NOMO-1 treated with dmso at 0.1 percent for 144 hours (cell line): ENCODE measurements around the gene DSG4.

Experiments
- DNase-seq: peaks from one replicate; lab custom pipeline; 2025; ENCODE audit not compliant: unreplicated experiment; lab: John Stamatoyannopoulos, UW

The DSG4 gene

DNA sequence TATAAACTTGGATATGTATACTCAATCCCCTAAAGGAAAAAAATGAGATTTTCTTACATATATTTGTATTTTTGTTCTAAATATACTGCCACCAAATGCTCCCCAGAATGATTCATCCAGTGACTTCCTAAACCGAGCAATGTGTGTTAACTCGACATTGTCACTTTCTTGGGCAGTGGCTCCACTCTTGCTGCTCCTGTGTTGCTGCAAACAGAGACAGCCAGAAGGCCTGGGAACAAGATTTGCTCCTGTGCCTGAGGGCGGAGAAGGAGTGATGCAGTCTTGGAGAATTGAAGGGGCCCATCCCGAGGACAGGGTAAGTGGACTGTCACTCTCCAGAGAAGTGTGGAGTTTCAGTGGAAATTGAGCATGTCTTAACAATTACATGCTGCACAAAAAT lies 32.7 kb downstream of the DSG4 start:
- DNase-seq: no peak

DNA sequence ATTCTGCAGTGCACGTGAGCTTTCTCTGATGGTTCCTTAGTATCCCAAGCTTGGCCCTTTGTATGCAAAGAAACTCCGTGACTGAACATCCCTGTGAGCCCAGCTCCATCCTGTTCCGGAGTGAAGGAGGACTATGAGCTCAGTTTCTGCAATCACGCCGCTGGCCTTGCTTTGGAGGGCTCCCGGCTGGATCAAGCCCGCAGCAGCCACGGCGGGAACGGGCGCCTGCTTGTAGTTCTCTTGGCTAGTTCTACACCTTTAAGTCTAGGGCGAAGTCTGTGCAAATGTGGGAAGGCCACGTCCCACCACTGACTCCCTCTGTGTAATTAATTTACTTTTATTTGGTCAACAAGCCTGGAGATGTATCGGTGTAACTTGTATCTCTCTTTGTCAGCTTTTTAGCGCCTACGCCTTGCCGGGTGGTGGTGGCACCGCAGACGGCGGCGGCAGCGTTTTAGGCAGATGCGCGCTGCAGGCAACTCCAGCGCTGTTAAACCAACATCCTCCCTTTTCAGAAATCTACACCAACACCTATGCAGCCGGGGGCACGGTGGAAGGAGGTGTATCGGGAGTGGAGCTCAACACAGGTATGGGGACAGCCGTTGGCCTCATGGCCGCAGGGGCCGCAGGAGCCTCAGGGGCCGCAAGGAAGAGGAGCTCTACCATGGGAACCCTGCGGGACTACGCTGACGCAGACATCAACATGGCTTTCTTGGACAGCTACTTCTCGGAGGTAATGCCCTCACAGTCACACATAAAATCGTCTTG lies 34.3 kb downstream of the DSG4 start:
- DNase-seq: no peak

DNA sequence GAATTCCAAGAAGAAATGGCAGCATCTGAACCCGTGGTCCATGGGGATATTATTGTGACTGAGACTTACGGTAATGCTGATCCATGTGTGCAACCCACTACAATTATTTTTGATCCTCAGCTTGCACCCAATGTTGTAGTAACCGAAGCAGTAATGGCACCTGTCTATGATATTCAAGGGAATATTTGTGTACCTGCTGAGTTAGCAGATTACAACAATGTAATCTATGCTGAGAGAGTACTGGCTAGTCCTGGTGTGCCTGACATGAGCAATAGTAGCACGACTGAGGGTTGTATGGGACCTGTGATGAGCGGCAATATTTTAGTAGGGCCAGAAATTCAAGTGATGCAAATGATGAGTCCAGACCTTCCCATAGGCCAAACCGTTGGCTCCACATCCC lies 36.6 kb downstream of the DSG4 start:
- no peak for DNase-seq

DNA sequence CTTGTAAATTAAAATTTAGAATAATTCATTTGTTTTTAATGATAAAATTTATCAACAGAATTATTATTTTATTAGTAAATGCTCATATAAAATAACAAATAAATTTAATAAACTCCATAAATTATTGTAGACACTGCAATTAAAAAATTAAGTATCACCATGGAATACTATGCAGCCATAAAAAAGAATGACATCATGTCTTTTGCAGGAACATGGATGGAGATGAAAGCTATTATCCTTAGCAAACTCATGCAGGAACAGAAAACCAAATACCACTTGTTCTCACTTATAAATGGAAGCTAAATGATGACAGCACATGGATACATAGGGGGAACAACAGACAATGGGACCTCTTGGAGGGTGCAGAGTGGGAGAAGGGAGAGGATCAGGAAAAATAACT lies 41.3 kb downstream of the DSG4 start:
- DNase-seq: no peak

DNA sequence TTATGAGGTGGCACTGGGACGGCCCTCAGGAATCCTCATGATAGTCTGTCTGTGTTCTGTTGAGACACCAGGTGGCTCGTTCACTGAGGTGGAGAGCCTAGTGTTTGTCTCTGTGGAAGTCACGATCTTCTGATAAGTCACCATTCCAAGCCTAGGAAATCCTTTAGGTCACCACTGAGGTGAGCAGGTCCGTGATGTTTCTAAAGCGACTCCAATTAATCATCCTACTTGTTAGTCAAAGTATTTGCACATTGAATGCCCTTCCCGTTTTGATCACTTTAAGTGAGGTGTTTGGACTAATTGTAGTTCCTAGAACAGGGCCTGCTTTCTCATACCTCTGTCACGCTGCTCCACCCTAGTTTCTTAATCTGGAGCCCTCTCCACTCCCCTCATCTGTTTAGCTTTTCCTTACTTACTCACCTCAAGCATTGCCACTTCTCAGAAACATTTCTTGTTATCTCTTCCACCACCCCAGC lies 42.9 kb downstream of the DSG4 start:
- no peak for DNase-seq

DNA sequence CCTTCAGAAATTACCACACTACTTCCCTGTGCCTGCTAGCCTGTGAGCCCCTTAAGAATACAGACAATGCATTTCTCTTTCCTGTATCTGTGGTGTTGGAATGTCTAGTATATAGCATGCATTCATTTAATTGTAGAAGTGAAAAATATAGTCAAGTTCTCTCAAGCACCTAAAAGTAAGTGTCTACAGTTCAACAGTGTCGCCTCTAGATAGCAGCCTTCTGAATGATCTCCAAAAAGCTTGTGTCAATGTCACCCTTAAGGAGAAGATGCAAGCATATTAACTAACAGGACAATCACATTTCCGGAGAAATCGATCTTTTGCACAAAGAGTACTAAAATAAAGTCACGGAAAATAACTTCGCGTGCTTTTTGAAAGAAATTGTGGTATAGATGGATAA lies 43.5 kb downstream of the DSG4 start:
- no peak for DNase-seq

DNA sequence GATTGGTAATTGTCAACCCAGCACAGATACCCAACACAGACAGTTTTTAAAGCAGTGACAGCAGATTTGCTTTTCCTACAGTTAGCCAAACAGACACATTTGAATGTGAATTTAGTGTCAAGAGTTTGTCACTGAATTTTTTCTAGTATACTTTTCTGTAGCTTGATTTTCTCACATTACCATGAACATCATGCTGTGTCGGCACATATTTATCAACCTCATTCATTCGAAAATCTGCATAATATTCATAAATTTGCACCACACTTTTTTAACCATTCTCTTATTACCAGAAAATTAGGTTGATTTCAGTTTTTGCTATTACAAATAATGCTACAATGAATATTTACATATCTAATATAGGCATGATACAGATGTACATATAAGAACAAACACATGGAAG lies 43.9 kb downstream of the DSG4 start:
- DNase-seq: no peak

DNA sequence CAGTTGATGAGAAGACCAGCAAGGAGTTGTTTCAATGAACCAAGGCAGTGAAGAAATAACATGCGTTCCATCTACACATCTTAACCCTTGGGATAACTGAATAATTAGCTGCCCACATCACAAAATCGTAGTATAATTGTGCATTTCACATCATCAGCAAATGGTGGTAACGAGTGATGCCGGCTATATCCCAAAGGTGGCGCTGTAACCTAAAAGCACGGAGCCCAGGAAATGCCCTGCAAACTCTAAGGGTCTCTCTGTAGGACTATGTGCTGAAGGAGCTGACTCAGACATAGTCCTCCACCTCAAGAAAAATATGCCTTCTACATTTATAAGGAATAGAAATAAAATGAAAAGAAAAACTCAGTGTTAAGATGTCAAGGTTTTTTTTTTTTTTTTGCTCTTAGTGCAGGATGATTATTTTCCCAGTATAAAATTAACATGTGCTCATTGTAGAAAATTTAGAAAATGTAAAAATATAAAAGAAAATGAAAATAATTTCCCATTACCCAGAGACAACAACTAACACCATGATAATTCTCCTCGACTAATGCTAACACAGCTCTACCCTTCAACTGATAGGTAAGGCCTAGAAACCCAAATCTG lies 47.9 kb downstream of the DSG4 start:
- DNase-seq: peak; percentile 3

DNA sequence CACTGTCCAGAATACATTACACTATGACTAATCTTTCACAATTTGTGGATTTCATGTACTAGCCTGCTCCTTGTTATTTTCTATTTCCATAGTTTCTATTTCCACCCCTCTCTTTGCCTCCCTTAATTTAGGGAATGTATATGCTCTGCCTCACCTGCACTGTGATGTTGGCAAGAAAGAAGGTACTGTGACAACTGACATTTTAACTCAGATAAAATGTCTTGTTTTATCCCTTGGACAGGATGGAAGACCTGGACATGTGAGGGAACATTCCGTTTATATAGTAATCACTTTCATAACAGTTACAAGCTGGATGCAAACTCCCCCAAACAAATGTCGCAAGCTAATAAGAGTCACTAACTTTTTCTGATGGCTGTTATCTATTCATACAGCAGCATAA lies 49.4 kb downstream of the DSG4 start:
- no peak for DNase-seq

DNA sequence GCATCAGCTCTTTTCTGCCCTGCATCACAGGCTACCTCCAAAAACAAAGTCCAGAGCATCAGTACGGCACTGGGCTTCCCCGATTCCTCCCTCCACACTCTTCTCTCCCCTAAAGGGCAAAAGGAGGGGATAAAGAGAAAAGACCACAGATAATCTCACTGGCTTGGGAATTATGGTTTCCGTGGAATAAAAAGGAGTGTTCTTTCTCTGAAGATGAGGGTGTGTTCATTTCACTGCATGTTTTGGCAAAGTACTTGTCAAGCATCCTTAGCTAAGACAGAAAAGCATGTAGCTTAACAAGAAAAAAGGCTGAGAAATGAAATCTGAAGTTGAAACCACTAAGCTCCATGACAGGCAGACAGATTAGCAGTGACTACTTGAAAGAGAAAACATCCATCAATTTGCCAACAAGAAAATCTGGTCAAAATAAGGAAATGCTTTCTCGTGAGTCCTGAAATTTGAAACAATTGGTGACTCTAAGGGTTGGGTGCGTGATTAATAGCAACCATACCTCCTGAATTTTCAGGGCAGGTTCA lies 50.4 kb downstream of the DSG4 start:
- no peak for DNase-seq

DNA sequence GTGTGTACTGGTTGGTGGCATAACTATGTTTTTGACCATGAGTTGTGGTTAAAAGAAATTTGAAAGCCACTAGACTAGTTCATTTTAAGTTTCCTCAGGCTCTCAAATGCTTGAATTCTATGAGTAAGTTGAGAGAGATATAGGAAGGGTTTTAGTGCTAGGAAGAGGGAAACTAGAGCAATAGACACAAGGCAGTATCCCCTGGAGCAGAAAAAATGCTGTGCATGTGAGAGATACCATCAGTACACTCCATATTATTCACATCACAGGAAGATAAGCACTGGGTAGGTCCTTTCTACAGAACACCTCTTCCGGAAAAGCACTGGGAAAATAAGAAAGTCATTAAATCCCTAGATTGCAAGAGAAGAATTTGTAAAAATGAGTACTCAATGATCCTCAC lies 51.6 kb downstream of the DSG4 start:
- no peak for DNase-seq

DNA sequence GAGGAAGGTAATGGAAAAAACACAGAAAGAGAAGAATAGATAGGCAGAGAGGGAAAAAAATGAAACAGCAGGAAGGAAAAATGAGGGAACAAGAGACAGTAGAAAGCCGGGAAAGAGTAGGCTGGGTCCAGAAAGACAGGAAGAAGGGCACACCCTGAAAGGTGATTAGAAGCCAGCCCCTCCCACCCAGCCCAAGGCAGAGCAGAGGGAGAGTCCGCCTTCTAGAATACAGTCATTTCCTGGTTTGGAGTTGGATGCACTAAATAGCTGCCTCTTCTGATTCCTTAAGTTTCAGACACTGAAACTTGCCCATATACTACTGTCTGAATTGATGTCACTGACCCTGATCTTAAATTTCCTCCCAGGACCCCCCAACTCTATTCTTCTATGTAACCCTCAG lies 53.0 kb downstream of the DSG4 start:
- no peak for DNase-seq

DNA sequence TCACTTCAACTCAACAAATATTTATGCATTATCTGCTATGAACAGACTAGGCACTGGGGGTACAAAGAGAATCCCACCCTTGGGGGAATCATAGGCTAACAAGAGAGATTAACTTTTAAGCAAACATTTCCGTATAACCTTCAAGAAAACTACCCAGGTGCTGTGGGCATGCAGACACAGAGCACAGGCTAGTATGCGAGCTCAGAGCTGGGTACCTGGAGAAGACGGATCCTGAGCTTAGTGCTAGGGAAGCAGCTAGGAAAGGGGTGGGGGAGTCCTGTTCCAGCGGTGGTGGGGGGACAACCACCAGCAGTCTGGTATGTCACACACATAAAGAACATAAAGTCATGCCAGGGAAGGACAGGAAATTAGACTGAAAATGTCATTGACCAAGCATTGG lies 53.5 kb downstream of the DSG4 start:
- DNase-seq: no peak

DNA sequence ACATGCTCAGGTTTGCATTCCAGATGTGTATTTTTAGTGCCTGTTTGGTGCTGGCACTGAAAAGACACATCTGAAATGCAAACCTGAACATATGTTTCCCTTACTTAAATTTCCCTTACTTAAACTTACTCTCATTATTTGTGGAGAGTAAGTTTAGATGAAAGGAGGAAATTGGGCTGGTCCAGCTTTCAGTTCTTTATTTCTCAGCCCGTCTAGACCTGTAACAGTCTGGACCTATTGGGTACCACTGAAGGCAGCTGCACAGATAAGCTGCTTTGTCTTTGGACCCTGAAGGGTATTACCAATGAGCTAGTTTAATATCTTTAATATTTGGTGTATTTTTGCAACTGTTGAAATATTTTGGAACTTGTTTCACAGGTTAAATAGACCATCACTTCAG lies 54.0 kb downstream of the DSG4 start:
- no peak for DNase-seq

DNA sequence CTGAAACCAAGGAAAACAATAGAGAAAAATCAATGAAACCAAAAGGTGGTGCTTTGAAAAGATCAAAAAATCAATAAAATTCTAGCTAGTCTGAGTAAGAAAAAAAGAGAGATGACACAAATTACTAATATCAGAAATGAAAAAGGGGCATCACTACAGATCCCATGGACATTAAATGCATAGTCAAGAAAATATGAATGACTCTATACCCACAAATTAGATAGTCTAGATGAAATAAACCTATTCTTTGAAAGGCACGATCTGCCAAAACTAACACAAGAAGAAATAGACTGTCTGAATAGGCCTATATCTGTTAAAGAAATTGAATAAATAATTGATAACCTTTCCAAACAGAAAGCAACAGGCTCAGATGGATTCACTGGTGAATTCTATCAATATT lies 55.7 kb downstream of the DSG4 start:
- DNase-seq: no peak

DNA sequence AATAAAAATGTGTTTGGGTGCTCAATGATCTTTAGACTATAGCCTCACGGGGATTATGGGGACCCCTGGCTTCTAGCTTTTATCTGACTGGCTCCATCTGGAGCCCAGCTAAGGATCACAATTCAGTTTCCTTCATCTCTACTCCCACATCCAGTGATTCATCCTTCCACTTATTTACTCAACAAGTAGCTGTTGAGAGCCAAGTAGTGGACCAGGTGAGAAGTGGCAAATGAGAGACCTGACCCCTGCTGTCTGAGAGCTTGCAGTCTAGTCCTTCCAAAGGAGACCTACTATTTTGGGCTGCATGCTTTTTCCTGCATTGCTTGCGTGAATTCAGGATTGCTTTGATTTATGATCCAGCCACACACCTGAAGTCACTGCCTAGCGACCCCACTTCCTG lies 60.2 kb downstream of the DSG4 start:
- no peak for DNase-seq

DNA sequence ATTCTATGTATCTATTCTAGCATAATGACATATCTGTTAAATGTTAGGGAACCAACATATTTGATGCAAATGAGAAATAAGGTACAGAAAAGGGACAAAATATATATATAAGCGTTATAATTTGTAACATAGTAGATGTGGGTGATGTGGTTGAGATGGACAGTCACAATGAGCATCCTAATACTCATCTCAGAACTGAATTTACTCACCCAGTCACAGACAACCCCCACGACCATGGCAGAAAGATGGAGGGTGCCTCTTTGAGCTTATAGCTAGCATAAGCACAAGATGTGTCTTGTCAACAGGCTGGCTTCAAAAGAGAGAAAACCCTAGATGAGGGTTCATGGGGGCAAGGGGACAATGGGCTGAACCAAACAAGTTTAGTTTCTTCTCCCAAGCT lies 61.8 kb downstream of the DSG4 start:
- DNase-seq: no peak

DNA sequence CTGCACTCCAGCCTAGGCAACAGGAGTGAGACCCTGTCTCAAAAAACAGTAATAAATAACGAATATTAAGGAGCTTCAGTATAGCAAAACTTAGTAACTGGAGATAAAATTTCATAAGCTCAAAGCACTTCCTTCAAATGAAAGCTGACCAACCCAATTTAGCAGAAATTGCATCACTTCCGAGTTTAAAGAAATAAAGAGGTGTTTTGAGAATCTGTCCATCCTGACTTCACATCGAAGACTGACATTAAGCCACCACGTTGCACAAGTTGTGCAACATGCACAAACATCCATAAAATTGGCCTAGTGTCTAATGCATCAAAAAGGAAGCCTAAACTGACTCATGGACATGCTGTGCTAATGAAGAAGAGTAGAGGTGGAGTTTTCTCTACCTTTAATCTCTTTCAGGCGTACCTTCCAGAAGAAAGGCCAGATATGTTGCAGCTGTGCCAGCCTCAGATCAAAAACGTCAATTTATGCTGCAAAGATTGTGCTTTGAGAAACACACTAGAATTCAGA lies 63.3 kb downstream of the DSG4 start:
- DNase-seq: peak; percentile 3

DNA sequence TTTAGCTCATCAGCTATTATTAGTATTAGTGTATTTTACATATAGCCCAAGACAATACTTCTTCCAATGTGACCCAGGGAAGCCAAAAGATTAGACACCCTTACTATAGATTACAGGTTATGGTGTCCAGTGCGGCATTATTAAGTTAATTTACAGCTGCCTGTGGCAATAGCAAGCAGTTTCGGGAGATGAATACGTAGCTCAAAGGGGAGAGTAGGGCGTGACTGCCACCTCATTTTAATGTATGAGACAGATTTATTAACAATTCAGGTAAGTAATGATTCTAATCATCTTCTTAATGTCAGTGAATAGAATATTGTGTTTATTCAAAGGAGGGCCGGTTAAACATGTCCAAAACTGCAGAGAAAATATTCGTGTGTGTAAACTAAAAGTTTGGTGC lies 64.2 kb downstream of the DSG4 start:
- DNase-seq: no peak

DNA sequence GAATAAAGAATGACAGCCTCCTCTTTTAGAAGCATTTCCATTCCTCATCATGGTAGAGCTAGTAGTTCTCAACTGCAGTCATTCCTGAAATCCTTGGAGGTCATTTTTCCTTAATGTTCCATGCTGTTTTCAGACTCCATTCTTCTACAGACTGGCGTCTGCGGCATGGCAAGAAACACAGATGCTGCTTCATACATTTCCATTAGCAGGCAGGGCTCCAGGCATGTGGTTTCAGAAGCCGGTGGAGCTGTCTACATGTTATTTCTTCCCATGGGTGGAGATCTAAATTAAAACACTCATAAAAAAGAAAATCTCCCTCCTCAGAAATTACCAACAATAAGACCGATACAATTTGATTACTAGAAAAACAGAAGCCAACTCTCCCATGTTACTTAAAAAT lies 64.9 kb downstream of the DSG4 start:
- DNase-seq: no peak

DNA sequence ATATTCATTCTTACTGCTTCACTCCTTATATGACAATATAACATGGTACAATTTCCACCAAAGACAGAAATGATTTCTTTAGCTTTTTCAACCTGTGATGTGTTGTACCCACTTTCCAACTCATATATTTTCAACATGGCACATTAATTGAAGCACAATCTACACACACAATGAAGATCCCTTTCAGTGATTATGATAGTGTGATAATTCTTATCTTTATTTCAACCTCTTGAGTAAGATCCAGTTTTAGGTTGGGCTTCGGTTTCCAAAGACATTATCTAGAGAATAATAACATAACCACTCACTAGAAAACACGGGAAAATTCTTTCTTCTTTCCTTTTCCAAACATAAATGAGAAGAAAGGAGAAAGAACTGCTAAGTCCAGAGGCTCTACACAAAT lies 67.6 kb downstream of the DSG4 start:
- DNase-seq: no peak

DNA sequence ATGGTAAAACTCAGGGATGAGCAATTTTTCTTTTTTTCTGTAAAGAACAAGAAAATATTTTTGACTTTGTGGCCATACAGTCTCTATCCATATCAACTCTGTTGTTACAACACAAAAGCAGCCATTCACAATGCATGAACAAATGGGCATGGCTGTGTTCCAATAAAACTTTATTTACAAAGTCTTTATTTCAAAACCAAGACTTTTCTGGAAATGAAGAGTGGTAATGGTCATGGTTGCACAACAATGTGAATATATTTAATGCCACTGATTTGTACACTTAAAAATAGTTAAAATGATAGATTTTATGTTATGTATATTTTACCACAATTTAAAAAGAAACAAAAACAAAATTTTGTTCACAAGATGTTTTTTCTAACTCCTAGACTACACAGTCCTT lies 69.3 kb downstream of the DSG4 start:
- DNase-seq: no peak
